Suppressor macrophage (primary cell): ENCODE results near the gene SPEF2.

Experiments used
- DNase-seq, 4 experiments: peaks; one replicate each; pipeline ENCODE4 v3.0.0-alpha.2; 2020 to 2022

Gene SPEF2

GRCh38 chr5:35856765-35857351 lies 239.2 kb downstream of the SPEF2 start, which contains the start of gene IL7R:
Gene IL7R (plus strand): TSS chr5:35856891. CDS start chr5:35856978, 87 bp downstream.
- peak; percentile 39 to 84 (median 70) for DNase-seq

DNA sequence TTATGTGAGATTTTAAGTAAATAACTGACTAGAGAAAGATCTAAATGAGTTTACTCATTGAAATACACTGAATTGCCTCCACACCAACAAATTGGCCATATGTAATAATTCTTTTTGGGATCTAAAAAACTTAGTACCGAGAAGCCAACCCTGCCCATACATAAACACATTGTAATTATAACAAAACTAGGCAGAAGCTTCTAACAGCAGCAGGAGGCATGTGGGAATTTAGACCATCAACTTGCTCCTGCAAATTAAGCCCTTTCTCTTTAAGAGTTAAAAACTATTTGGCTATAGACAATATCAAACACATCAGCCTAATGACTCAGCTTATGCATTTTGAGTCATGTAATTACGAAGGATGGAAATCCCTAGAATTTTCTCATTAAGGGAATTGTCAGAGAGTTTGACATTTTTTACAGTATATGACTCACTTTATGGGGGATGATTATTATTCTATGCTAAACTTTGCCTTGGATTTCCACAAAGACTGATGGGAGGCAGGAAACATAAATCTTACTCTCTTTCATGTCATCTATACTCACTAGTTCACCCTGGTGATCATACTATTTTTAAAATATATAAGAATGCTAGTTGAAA lies 240.0 kb downstream of the SPEF2 start:
- peak in 2 of 4 experiments; percentile 55 to 72 for DNase-seq

- no peak for DNase-seq
These were observed 241.5 kb downstream of the SPEF2 start for GRCh38 chr5:35859101-35859661.

DNA sequence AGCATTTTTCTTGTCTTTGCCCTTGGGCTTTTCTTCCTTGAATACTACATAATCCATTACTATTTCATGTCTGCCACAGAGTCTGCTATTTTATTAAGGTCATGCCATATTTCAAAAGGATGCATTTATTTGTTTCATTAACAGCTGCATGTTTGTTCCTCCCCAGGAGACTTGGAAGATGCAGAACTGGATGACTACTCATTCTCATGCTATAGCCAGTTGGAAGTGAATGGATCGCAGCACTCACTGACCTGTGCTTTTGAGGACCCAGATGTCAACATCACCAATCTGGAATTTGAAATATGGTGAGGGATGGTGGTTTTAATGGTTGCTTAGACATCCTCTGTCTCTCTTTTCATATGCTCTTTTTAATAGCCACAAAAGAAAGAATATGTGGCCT lies 243.0 kb downstream of the SPEF2 start:
- DNase-seq: no peak

DNA sequence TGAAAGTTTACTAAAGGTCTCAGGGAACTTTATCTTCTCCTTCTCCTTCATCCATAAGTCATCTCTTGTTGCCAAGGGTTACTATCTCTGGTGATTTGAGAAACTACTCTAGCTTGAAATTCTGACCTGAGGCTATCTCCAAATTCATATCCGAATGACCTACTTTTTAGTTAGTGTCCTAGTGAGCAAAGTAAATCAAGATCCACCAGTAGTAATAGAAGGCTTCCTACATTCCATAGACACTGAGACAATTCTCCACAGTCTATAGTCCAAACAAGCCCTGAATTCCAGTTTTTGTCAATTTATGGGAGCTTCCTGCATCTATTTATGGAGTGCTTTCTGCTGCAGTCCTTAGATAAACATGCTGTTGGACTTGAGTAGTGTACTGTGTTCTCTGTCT lies 244.1 kb downstream of the SPEF2 start:
- DNase-seq: no peak

DNA sequence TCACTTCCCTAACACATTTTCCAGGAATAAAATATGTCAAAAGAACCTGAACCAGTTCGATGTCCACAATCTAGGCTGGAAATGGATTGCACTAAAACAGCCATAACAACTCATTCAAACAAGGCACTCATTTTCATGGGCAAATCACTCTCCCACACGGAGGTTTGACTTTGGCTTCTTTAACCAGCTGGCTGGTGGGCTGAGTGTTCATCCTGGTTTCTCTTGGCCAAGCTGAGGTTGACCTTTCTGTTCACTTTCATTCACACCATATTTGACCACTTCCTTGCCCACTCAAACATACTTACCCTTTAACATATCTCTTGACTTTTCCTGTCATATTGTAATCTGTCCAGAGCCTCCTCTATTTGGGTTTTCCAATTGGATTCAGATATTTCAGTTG lies 244.5 kb downstream of the SPEF2 start:
- no peak for DNase-seq

DNA sequence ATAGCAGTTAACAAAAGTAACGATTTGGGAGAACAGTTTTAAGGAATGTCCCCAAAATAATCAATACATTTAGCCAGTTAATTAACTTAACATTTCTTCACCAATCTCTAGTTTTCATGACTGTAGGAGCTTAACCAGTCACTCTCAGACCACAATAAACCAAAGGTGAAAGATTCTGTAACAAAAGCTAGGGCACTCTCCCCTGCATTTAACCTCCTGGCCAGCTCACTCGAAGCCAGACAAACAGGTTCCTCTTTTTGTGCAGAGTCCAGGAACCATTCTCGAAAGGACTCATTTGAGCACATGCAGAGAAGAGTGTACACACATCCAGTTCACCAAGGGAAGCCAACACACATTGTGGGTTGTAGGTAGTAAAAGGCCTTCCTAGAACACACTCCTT lies 245.5 kb downstream of the SPEF2 start:
- DNase-seq: peak; percentile 24 to 68 (median 56)
